ENCODE data around the gene CCDC177. TPM values are rescaled to one million over a fixed set of nuclear protein-coding genes. Genes with fewer than 3 reads are reported as not detected.
A peak's percentile ranks its signal among the peaks of the same experiment; 100 is the strongest.
"Not testable (repeated sequence)": the region's sequence is repeated elsewhere in the genome, so short reads cannot be mapped to it uniquely, and the experiment has no call there.

Gene CCDC177
- total RNA-seq, 1 donor from 2014 or later = not detected

- H3K4me1 ChIP-seq = peaks cover 48% of the 10 kb centered on the region
- ATAC-seq = no peak
- intact Hi-C loops (cut with DNase I) = no loop called here
- no peaks in the 10 kb centered on the region for H3K27me3 ChIP-seq (ENCODE audit: low read depth)
- H3K27ac ChIP-seq = peak overlapping the region; percentile 93
- no peak for TF ChIP-seq CTCF (IDR thresholded peaks at IDR 0.05)
- no peaks in the 10 kb centered on the region for H3K36me3 ChIP-seq
- no peaks in the 10 kb centered on the region for H3K9me3 ChIP-seq
- H3K4me3 ChIP-seq = peak overlapping the region; percentile 80
- DNase-seq = no peak
Observed at GRCh38 chr14:69610020-69610873, 35.6 kb upstream of the CCDC177 start.

- Histone ChIP-seq H3K27ac (no peak overlapping the region), H3K4me3 (no peak overlapping the region), H3K4me1 (peaks cover 21% of the 10 kb centered on the region), H3K27me3 (ENCODE audit: low read depth) (no peaks in the 10 kb centered on the region), H3K36me3 (no peaks in the 10 kb centered on the region), H3K9me3 (no peaks in the 10 kb centered on the region)
- intact Hi-C loops (cut with DNase I) = no loop called here
- peak in 1 of 2 donors; percentile 2 for ATAC-seq
- no peak for TF ChIP-seq CTCF (IDR thresholded peaks at IDR 0.05)
- peak; percentile 75 for DNase-seq
Observed at GRCh38 chr14:69606258-69607184, 31.9 kb upstream of the CCDC177 start.

GRCh38 chr14:69605738-69606137 is 31.1 kb upstream of the CCDC177 start:
- TF ChIP-seq CTCF (IDR thresholded peaks at IDR 0.05) = no peak
- H3K36me3 ChIP-seq = no peaks in the 10 kb centered on the region
- H3K4me1 ChIP-seq = peaks cover 18% of the 10 kb centered on the region
- no peaks in the 10 kb centered on the region for H3K27me3 ChIP-seq (ENCODE audit: low read depth)
- no peak overlapping the region for H3K27ac ChIP-seq
- intact Hi-C loops (cut with DNase I) = no loop called here
- H3K4me3 ChIP-seq = no peak overlapping the region
- ATAC-seq (peak; percentile 7 to 12), DNase-seq (no peak)
- H3K9me3 ChIP-seq = no peaks in the 10 kb centered on the region

- H3K4me3 ChIP-seq = no peak overlapping the region
- no peaks in the 10 kb centered on the region for H3K9me3 ChIP-seq
- TF ChIP-seq CTCF (IDR thresholded peaks at IDR 0.05) = no peak
- DNase-seq (no peak), ATAC-seq (no peak)
- intact Hi-C loops (cut with DNase I) = loop anchor here (5.0 kb wide), 1 partner anchor 127 kb away; no protein-coding TSS in a partner anchor
- H3K27me3 ChIP-seq (ENCODE audit: low read depth) = no peaks in the 10 kb centered on the region
- H3K36me3 ChIP-seq = no peaks in the 10 kb centered on the region
- no peak overlapping the region for H3K27ac ChIP-seq
- H3K4me1 ChIP-seq = no peaks in the 10 kb centered on the region
Observed at GRCh38 chr14:69600304-69600891, 25.7 kb upstream of the CCDC177 start.

GRCh38 chr14:69599431-69599830 is 24.8 kb upstream of the CCDC177 start:
- H3K9me3 ChIP-seq; intact Hi-C loops (cut with DNase I); H3K4me1 ChIP-seq; DNase-seq; H3K4me3 ChIP-seq; H3K27me3 ChIP-seq (ENCODE audit: low read depth); H3K36me3 ChIP-seq; ATAC-seq; H3K27ac ChIP-seq: not testable (repeated sequence)
